Esophagus muscularis mucosa (tissue), 4 donors: Measurements from ENCODE around the gene COQ10B. TPM values are rescaled to one million over a fixed set of nuclear protein-coding genes. Genes with fewer than 3 reads are reported as not detected.
"Not testable (repeated sequence)": the region's sequence is repeated elsewhere in the genome, so short reads cannot be mapped to it uniquely, and the experiment has no call there.

Experiments
- DNase-seq: peaks from one replicate; pipeline ENCODE4 v3.0.0-alpha.2; 2017; ENCODE audit errors: extremely low spot score
- H3K27ac ChIP-seq, 4 donors: fragments of 200-600 bp; sonication (generic); replicated peaks in 1 of 4; 1 replicate in 3 of 4; 2 replicates in 1 of 4; pipeline ENCODE4 v1.5.1; 2016 to 2019; ENCODE audit warnings: mild to moderate bottlenecking in 1 of 4
- H3K27me3 ChIP-seq, 4 donors: fragments of 200-600 bp; sonication (generic); one replicate each; pipeline versions ENCODE4 v1.5.1 to v1.6.0; 2016 to 2019
- H3K36me3 ChIP-seq, 4 donors: fragments of 200-600 bp; sonication (generic); one replicate each; pipeline ENCODE4 v1.5.1; 2016 to 2019
- H3K4me1 ChIP-seq, 4 donors: fragments of 200-600 bp; sonication (generic); one replicate each; pipeline ENCODE4 v1.5.1; 2016 to 2019
- H3K4me3 ChIP-seq, 4 donors: fragments of 200-600 bp; sonication (generic); 1 replicate in 2 of 4; 2 replicates in 2 of 4; pipeline ENCODE4 v1.5.1; 2016 to 2019; ENCODE audit warnings: mild to moderate bottlenecking in 4 of 4, moderate library complexity in 1 of 4
- H3K9me3 ChIP-seq, 4 donors: fragments of 200-600 bp; sonication (generic); 1 replicate in 3 of 4; 2 replicates in 1 of 4; pipeline ENCODE4 v1.5.1; 2016 to 2019
- EP300 ChIP-seq: sonication (generic); formaldehyde crosslinking; IDR thresholded peaks from one replicate; pipeline ENCODE4 v1.6.1; 2017; ENCODE audit warnings: antibody characterized with exemption
- POLR2A ChIP-seq: fragments of 450-650 bp; IDR thresholded peaks from one replicate; pipeline ENCODE4 v1.6.1; 2017; ENCODE audit warnings: antibody characterized with exemption, moderate library complexity, mild to moderate bottlenecking, low read depth
- POLR2AphosphoS5 ChIP-seq, 2 donors: sonication (generic); formaldehyde crosslinking; IDR thresholded peaks; one replicate each; pipeline ENCODE4 v1.6.1; 2017; ENCODE audit warnings: antibody characterized with exemption in 2 of 2
- WGBS: methylation state at CpG from one replicate; pipeline ENCODE4 v1.1.5; 2018; 5-methylcytosine and 5-hydroxymethylcytosine counted together
- intact Hi-C: fragments of 100-400 bp; cut with DNase I; formaldehyde crosslinking; loops from one replicate; pipeline ENCODE4 v1.15.1; 2023
- total RNA-seq, 4 donors: library from RNA; depleted of rRNA; stranded (reverse); fragments of >200 nt; gene quantifications; one replicate each; pipeline versions ENCODE4 v1.1.0 to v1.2.1, GENCODE V29; 2016
- TF ChIP-seq, protein P1 (sequence below), 3 experiments: fragments of 200-600 bp in 2 of 3; fragments of 450-650 bp in 1 of 3; sonication (generic) in 2 of 3; IDR thresholded peaks; one replicate each; pipeline ENCODE4 v1.5.1; 2017 to 2019; ENCODE audit warnings: antibody characterized with exemption in 3 of 3, mild to moderate bottlenecking in 2 of 3, moderate library complexity in 1 of 3

Gene COQ10B
- total RNA-seq, 4 donors from 2014 or later = 27.0 to 58.8 (median 43.8) TPM

DNA sequence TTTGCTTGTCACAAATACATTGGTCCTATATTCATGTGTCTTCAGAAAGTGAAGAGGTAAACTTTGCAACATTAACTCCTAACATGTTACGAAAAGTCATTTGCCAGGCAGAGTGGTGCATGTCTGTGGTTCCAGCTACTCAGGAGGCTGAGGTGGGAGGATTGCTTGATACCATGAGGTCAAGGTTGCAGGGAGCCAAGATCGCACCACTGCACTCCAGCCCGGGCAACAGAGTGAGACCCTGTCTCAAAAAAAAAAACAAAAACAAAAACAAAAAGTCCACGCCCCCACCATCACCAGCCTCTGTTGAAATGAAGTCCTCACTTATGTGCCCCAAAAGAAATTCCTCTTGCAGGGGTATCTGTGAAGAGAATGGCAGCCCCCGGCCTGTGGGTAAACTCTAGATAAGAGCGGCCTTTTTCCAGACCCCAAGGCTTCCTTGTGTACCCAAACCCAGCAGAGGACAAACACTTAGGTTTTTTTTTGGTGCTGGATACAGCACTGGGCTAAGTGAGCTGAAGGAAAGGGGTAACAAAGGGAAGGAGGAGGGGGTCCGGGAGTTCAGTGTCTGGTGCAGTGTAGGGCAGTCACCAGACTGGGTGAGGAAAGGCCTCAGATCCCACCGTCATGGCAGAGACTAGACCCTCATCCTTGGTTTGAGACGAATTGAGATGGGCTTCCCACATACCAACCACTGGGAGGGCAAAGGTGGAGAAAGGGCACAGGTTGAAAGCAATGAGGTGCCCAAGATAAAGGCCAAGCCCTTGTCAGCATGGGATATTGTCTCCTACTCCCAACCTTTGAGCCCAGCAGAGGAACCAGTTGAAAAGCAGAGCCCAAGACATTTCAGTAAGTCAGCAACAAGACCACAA lies 27.0 kb downstream of the COQ10B start:
- intact Hi-C loops = no loop called here
- WGBS = 93% methylated on average over 9 of the region's 9 CpGs
- TF ChIP-seq, protein P1, sequence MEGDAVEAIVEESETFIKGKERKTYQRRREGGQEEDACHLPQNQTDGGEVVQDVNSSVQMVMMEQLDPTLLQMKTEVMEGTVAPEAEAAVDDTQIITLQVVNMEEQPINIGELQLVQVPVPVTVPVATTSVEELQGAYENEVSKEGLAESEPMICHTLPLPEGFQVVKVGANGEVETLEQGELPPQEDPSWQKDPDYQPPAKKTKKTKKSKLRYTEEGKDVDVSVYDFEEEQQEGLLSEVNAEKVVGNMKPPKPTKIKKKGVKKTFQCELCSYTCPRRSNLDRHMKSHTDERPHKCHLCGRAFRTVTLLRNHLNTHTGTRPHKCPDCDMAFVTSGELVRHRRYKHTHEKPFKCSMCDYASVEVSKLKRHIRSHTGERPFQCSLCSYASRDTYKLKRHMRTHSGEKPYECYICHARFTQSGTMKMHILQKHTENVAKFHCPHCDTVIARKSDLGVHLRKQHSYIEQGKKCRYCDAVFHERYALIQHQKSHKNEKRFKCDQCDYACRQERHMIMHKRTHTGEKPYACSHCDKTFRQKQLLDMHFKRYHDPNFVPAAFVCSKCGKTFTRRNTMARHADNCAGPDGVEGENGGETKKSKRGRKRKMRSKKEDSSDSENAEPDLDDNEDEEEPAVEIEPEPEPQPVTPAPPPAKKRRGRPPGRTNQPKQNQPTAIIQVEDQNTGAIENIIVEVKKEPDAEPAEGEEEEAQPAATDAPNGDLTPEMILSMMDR (IDR thresholded peaks at IDR 0.05) = no peak
- TF ChIP-seq EP300 (no peak), POLR2A (no peak), POLR2AphosphoS5 (IDR thresholded peaks at IDR 0.05) (no peak)
- H3K27me3 ChIP-seq = no peaks in the 10 kb centered on the region
- no peak overlapping the region for H3K4me3 ChIP-seq
- DNase-seq = no peak
- peaks cover 0 to 15% (median 6%) of the 10 kb centered on the region in 4 donors for H3K9me3 ChIP-seq
- peaks cover 19 to 66% (median 47%) of the 10 kb centered on the region in 4 donors for H3K36me3 ChIP-seq
- H3K27ac ChIP-seq = no peak overlapping the region
- no peaks in the 10 kb centered on the region for H3K4me1 ChIP-seq

DNA sequence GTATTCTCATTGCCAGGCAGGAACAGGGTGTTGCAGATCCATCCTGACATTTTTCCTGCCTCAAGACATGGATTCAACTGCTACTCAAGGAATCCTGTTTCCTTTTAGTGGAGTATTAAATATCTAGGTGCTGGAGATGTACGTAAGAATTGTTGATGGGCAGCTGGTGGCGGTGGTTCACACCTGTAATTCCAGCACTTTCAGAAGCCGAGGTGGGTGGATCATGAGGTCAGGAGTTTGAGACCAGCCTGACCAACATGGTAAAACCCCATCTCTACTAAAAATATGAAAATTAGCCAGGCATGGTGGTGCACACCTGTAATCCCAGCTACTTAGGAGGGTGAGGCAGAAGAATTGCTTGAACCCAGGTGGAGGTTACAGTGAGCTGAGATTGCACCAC lies 30.9 kb downstream of the COQ10B start:
- H3K27me3 ChIP-seq, H3K27ac ChIP-seq, intact Hi-C loops, H3K4me1 ChIP-seq, DNase-seq, H3K4me3 ChIP-seq: not testable (repeated sequence)
- peaks cover 29 to 68% (median 49%) of the 10 kb centered on the region in 4 donors for H3K36me3 ChIP-seq
- H3K9me3 ChIP-seq = peaks cover 0 to 15% (median 6%) of the 10 kb centered on the region in 4 donors
- 98% methylated on average over 3 of the region's 3 CpGs for WGBS

DNA sequence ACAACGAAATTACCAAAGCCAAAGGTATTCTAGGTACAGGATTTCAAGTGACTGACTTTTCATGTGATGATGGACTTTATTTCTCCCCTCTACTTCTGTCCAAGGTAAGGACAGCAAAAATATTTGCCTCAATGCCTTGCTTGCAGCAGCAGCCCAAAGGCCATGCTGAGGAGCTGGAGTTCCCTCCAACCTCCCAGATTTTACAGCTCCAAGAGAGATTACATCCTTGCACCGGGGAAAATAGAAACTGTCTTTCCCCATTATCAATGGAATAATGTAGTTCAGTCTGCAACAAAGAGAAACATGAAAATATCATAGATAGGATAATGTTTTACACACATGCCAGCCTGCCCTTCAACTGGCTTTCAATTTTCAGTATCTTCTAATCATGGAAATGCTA lies 32.8 kb downstream of the COQ10B start:
- intact Hi-C loops = no loop called here

DNA sequence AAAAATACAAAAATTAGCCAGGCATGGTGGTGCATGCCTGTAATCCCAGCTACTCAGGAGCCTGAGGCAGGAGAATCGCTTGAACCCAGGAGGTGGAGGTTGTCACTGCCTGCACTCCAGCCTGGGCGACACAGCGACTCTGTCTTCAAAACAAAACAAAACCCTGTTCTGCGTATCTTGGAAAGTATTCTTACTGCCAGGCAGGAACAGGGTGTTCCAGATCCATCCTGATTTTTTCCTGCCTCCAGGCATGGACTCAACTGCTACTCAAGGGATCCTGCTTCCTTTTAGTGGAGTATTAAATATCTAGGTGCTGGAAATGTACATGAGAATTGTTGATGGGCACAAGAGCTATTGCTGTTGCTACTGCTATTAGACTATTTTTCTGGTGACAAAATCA lies 34.0 kb downstream of the COQ10B start:
- Histone ChIP-seq H3K4me3 (no peak overlapping the region), H3K27ac (no peak overlapping the region), H3K4me1 (no peaks in the 10 kb centered on the region), H3K27me3 (no peaks in the 10 kb centered on the region), H3K36me3 (peaks cover 54 to 84% (median 73%) of the 10 kb centered on the region in 4 donors), H3K9me3 (peaks cover 0 to 15% (median 6%) of the 10 kb centered on the region in 4 donors)
- intact Hi-C loops = no loop called here
- no peak for DNase-seq
- WGBS = 86% methylated on average over 4 of the region's 4 CpGs
- TF ChIP-seq POLR2AphosphoS5 (IDR thresholded peaks at IDR 0.05) = peak in 1 of 2 donors; percentile 21
- no peak for TF ChIP-seq EP300

More for the DNA sequence above, 32.8 kb downstream of the COQ10B start:
- no peaks in the 10 kb centered on the region for H3K27me3 ChIP-seq
- H3K9me3 ChIP-seq = peaks cover 0 to 15% (median 6%) of the 10 kb centered on the region in 4 donors
- no peaks in the 10 kb centered on the region for H3K4me1 ChIP-seq
- TF ChIP-seq EP300 (no peak), POLR2A (no peak), POLR2AphosphoS5 (IDR thresholded peaks at IDR 0.05) (no peak)
- TF ChIP-seq, protein P1 (IDR thresholded peaks at IDR 0.05) = no peak
- H3K36me3 ChIP-seq = peaks cover 47 to 80% (median 65%) of the 10 kb centered on the region in 4 donors
- WGBS = 83% methylated on average over 2 of the region's 2 CpGs
- no peak overlapping the region for H3K27ac ChIP-seq
- DNase-seq = no peak
- H3K4me3 ChIP-seq = no peak overlapping the region

DNA sequence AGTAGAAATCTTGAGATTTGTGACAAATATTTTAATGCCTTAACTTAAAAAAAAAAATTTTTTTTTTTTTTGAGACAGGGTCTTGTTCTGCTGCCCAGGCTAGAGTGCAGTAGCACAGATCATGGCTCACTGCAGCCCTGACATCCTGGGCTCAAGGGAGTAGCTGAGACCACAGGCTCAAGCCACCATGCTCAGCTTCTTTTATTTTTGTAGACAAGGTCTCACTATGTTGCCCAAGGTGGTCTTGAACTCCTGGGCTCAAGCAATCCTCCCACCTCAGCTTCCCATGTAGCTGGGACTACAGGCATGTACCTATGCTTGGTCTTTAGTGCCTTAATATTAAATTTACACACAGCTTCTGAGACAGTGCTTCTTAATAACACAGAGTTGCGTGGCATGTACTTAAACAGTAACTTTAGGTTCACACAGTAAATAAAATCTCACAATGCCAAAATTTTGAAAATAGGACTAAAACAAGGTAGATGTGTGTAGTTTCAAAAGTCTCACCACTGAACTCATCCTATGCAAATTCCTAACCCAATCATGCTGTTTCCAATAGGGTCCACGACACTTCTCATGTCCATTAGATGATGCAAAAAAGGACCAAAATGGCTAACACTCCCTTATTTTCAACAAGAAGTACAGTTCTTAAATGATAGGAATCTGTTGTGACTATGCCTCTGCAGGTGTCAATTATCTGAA lies 42.2 kb downstream of the COQ10B start:
- Histone ChIP-seq H3K27me3 (no peaks in the 10 kb centered on the region), H3K4me1 (peaks cover 20 to 41% (median 32%) of the 10 kb centered on the region in 4 donors), H3K27ac (no peak overlapping the region), H3K4me3 (no peak overlapping the region), H3K9me3 (no peaks in the 10 kb centered on the region), H3K36me3 (peaks cover 29 to 73% (median 64%) of the 10 kb centered on the region in 4 donors)
- 97% methylated on average over 2 of the region's 2 CpGs for WGBS
- intact Hi-C loops = loop anchor here (2.0 kb wide), 1 partner anchor 41 kb away; no protein-coding TSS in a partner anchor
- TF ChIP-seq EP300 = no peak
- no peak for TF ChIP-seq POLR2AphosphoS5 (IDR thresholded peaks at IDR 0.05)
- TF ChIP-seq, protein P1 (IDR thresholded peaks at IDR 0.05) = no peak
- TF ChIP-seq POLR2A = no peak
- no peak for DNase-seq
